Thymus (tissue), 11 donors: ENCODE data around the gene JMJD6. TPM values are rescaled to one million over a fixed set of nuclear protein-coding genes. Genes with fewer than 3 reads are reported as not detected.
"Not testable (repeated sequence)": the region's sequence is repeated elsewhere in the genome, so short reads cannot be mapped to it uniquely, and the experiment has no call there.

Source experiments
- DNase-seq, 9 donors: peaks; one replicate each; pipeline ENCODE4 v3.0.0-alpha.2; 2013; ENCODE audit warnings: low spot score in 9 of 9, low read depth in 6 of 9, missing footprints in 1 of 9
- H3K27ac ChIP-seq, 2 donors: one replicate each; pipeline ENCODE4 v1.5.1; 2013; ENCODE audit warnings: control low read depth in 1 of 2, low read depth in 1 of 2, low read length in 1 of 2, mild to moderate bottlenecking in 1 of 2, moderate library complexity in 1 of 2
- H3K27me3 ChIP-seq, 2 donors: one replicate each; pipeline ENCODE4 v1.5.1; 2013; ENCODE audit warnings: low read length in 1 of 2; ENCODE audit not compliant: control insufficient read depth in 2 of 2, insufficient read depth in 1 of 2
- H3K36me3 ChIP-seq, 2 donors: one replicate each; pipeline ENCODE4 v1.5.1; 2013; ENCODE audit warnings: low read length in 1 of 2, mild to moderate bottlenecking in 1 of 2, moderate library complexity in 1 of 2; ENCODE audit not compliant: control insufficient read depth in 2 of 2, insufficient read depth in 2 of 2
- H3K4me1 ChIP-seq, 2 donors: one replicate each; pipeline ENCODE4 v1.5.1; 2013; ENCODE audit warnings: low read length in 2 of 2; ENCODE audit not compliant: control insufficient read depth in 2 of 2, insufficient read depth in 2 of 2
- H3K4me3 ChIP-seq, 2 donors: one replicate each; pipeline ENCODE4 v1.5.1; 2013; ENCODE audit warnings: low read length in 2 of 2, control low read depth in 1 of 2, mild to moderate bottlenecking in 1 of 2
- H3K9me3 ChIP-seq, 2 donors: one replicate each; pipeline ENCODE4 v1.5.1; 2013; ENCODE audit warnings: low read length in 1 of 2, mild to moderate bottlenecking in 1 of 2; ENCODE audit not compliant: control insufficient read depth in 2 of 2, insufficient read depth in 1 of 2
- WGBS: extraction: QIAGEN DNeasy Blood & Tissue Kit; methylation state at CpG from one replicate; pipeline ENCODE4 v1.1.7; 2013; 5-methylcytosine and 5-hydroxymethylcytosine counted together
- polyA plus RNA-seq: library from polyadenylated mRNA; stranded (reverse); fragments of 200-250 nt; gene quantifications from one replicate; pipeline ENCODE4 v1.2.3, GENCODE V29; 2013
- total RNA-seq: library from RNA; stranded (reverse); fragments of 120-200 nt; gene quantifications from one replicate; pipeline ENCODE4 v1.2.4, GENCODE V29; 2013
- donor health status: healthy.

Gene JMJD6
- total and polyA plus RNA-seq, 2 donors = 14.4 to 31.9 TPM

DNA sequence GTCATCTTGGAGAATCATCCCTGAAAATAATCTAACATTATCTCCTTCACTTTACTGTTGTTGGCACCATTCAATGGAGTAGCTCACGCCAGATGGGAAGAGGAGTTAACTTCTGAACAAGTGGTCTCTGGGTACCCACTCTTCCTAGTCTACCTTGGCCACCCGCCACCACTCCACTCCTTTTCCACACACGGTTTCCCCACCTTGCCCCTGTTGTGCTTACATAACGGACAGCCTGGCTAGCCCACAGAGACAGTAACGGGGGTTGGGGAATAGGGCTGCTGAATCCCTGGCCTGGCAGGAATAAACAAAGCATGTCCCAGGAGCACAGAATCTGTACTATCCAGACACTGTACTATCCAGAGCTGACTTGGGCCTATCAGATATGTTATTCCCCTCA lies 12.1 kb downstream of the JMJD6 start:
- H3K27ac ChIP-seq = peak overlapping the region in 1 of 2 donors; percentile 25
- WGBS = 93% methylated on average over 5 of the region's 5 CpGs
- H3K4me1 ChIP-seq = peaks cover 28 to 46% of the 10 kb centered on the region in 2 donors
- H3K36me3 ChIP-seq = peaks cover 37 to 51% of the 10 kb centered on the region in 2 donors
- no peak for DNase-seq
- H3K27me3 ChIP-seq = peaks cover 0 to 16% of the 10 kb centered on the region in 2 donors
- H3K4me3 ChIP-seq = no peak overlapping the region
- no peaks in the 10 kb centered on the region for H3K9me3 ChIP-seq

DNA sequence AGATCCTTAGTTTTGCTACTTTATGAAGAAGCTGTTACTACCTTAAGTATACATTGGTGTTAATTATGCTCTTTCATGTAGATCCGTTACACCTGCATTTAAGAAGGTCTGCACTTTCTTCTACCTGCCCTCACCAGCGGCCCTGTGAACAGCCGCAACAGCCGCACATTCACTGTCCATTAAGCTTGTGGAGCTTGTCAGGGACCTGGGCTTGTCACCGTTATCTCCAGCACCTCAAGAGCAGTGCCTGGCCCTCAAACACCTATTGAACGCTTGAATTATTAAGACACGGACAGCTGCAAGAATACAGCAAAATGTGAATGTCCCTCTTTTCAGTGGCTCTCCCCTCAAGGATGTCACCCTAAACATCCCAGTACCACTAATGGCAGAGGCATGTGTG lies 12.6 kb downstream of the JMJD6 start:
- no peak overlapping the region for H3K4me3 ChIP-seq
- no peak for DNase-seq
- WGBS = 96% methylated on average over 7 of the region's 7 CpGs
- H3K27me3 ChIP-seq = peaks cover 0 to 20% of the 10 kb centered on the region in 2 donors
- H3K4me1 ChIP-seq = peaks cover 28 to 52% of the 10 kb centered on the region in 2 donors
- no peaks in the 10 kb centered on the region for H3K9me3 ChIP-seq
- H3K36me3 ChIP-seq = peaks cover 31 to 45% of the 10 kb centered on the region in 2 donors
- H3K27ac ChIP-seq = no peak overlapping the region

DNA sequence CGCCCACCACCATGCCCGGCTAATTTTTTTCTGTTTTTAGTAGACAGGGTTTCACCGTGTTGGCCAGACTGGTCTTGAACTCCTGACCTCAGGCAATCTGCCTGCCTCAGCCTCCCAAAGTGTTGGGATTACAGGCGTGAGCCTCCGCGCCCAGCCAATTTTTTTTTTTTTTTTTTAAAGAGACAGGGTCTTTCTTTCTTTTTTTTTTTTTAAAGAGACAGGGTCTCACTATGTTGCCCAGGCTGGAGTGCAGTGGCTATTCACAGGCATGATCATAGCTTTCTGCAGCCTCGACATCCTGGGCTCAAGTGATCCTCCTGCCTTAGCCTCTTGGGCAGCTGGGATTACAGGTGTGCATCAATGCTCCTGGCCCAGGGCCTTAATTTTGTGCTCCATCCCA lies 14.1 kb downstream of the JMJD6 start:
- peaks cover 28 to 53% of the 10 kb centered on the region in 2 donors for H3K4me1 ChIP-seq
- H3K36me3 ChIP-seq = peaks cover 21 to 31% of the 10 kb centered on the region in 2 donors
- not testable (repeated sequence) for H3K4me3 ChIP-seq, H3K9me3 ChIP-seq, DNase-seq, H3K27ac ChIP-seq
- H3K27me3 ChIP-seq = peaks cover 0 to 22% of the 10 kb centered on the region in 2 donors
- 96% methylated on average over 7 of the region's 7 CpGs for WGBS

DNA sequence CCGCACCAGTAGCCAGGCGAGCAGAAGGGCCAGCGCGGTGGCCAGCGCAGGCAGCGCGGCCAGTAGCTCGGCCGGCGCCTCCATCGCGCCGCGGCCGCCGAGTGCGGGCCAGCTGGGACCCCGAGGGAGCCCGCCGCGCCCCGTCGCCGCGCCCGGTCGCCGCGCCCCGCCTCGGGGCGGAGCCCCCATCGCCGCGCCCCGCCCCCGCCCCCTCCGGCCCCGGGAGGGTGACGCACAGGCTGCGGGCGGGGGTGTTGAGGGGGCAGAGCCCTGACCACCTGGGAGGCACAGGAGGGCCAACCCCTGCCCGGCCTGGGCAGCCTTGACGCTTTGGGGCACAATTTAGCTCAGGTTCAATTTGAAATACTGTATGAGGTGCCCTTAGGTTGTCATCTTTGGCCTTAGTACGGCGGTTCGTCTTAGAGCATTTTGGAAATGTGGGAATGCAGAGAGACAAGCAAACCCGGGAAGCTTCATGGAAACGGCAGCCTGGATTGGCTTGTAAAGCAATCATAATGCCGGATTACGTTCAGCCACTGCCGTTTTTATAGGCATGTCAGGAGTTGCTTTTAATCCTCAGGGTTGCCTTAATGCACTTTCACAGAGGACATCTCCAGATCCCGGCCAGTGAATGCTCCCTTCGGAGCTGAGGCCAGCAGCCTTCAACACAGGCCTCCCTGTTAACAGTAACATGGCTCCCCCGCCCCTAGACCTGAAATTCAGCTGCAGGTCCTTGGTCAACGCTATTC lies 15.4 kb downstream of the JMJD6 start, which contains the start of gene MXRA7:
MXRA7 (minus strand) TSS at position 103 of the 749 bp plus-strand sequence; CDS start at position 84, 19 bp downstream.
- Histone ChIP-seq H3K36me3 (peaks cover 14 to 18% of the 10 kb centered on the region in 2 donors), H3K27ac (peak within 1 kb of the TSS in 1 of 2 donors; percentile 76), H3K4me1 (peaks cover 25 to 53% of the 10 kb centered on the region in 2 donors), H3K4me3 (peak within 1 kb of the TSS; percentile 35 to 47), H3K9me3 (no peaks in the 10 kb centered on the region), H3K27me3 (peaks cover 0 to 22% of the 10 kb centered on the region in 2 donors)
- peak in 3 of 9 donors; percentile 26 to 54 (median 44) for DNase-seq
- 17% methylated on average over 39 of the region's 56 CpGs for WGBS

GRCh38 chr17:76709951-76710862 lies 16.2 kb downstream of the JMJD6 start:
- H3K4me1 ChIP-seq = peaks cover 19 to 48% of the 10 kb centered on the region in 2 donors
- peaks cover 0 to 22% of the 10 kb centered on the region in 2 donors for H3K27me3 ChIP-seq
- H3K9me3 ChIP-seq, H3K36me3 ChIP-seq, DNase-seq: not testable (repeated sequence)
- WGBS = 22% methylated on average over 48 of the region's 79 CpGs
- peak overlapping the region in 1 of 2 donors; percentile 76 for H3K27ac ChIP-seq
- H3K4me3 ChIP-seq = peak overlapping the region; percentile 35 to 47

- peaks cover 0 to 22% of the 10 kb centered on the region in 2 donors for H3K27me3 ChIP-seq
- H3K27ac ChIP-seq = peak overlapping the region; percentile 21 to 76
- no peaks in the 10 kb centered on the region for H3K9me3 ChIP-seq
- 92% methylated on average over 29 of the region's 29 CpGs for WGBS
- peaks cover 11 to 43% of the 10 kb centered on the region in 2 donors for H3K4me1 ChIP-seq
- no peak for DNase-seq
- peak overlapping the region; percentile 35 to 47 for H3K4me3 ChIP-seq
- peaks cover 1 to 8% of the 10 kb centered on the region in 2 donors for H3K36me3 ChIP-seq
These were observed 17.1 kb downstream of the JMJD6 start for GRCh38 chr17:76709077-76709950.

DNA sequence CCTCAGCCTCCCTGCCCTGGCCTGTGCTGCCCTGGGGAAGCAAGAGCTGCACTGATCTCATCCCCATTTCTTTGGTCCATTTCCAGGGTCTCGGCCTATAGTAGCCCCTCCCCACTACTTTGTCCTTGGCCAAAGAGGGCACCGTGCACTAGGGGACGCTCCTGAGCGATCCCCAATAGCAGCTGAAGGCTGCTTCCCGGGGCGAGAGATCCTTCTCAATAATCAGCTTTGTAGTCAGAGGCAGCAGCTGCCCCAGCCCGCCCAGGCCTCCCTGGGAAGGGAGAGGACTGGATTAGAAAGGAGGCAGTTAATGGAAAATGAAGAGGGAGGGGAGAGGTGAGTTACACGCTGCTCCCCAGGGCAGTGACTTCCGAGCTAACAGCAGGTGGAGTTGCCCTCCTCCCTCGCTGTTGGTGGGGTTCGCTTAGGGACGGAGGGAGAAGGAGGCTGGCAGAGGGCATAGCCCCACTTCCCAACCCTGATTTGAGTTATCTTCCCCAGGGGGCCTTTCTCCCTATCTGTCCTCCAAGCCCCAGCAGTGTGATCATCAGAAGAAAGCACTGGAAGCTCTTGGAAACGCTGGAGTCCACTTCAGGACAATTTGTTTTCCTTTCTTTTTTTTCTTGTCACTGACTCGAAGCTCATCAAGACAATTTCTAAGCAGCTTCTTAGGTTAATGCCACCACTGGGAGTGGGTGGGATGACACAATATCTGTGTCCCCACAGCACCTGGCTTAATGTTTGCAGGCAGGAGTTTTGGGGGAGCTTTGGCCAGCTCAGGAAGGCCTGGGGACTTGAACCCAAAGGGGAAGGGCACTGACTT lies 18.2 kb downstream of the JMJD6 start:
- DNase-seq = no peak
- peaks cover 0 to 22% of the 10 kb centered on the region in 2 donors for H3K27me3 ChIP-seq
- no peak overlapping the region for H3K27ac ChIP-seq
- WGBS = 92% methylated on average over 14 of the region's 14 CpGs
- no peaks in the 10 kb centered on the region for H3K9me3 ChIP-seq
- H3K4me1 ChIP-seq = peaks cover 8 to 32% of the 10 kb centered on the region in 2 donors
- peaks cover 0 to 3% of the 10 kb centered on the region in 2 donors for H3K36me3 ChIP-seq
- no peak overlapping the region for H3K4me3 ChIP-seq

- Histone ChIP-seq H3K4me1 (peaks cover 8 to 27% of the 10 kb centered on the region in 2 donors), H3K36me3 (no peaks in the 10 kb centered on the region), H3K27ac (no peak overlapping the region), H3K27me3 (peaks cover 0 to 22% of the 10 kb centered on the region in 2 donors), H3K4me3 (no peak overlapping the region), H3K9me3 (no peaks in the 10 kb centered on the region)
- no peak for DNase-seq
- WGBS = 99% methylated on average over 3 of the region's 3 CpGs
These were observed 19.6 kb downstream of the JMJD6 start for GRCh38 chr17:76706817-76707216.
